RPMI7951 (cell line): Measurements from ENCODE around the gene KLB. TPM values are rescaled to one million over a fixed set of nuclear protein-coding genes. Genes with fewer than 3 reads are reported as not detected.

Experiments used
- DNase-seq: peaks from one replicate; pipeline ENCODE4 v3.0.0-alpha.2; 2012; ENCODE audit warnings: low read depth
- total RNA-seq: library from RNA; depleted of rRNA; stranded (reverse); fragments of >200 nt; shearing (Covaris generic); gene quantifications from 2 replicates; pipeline ENCODE4 v1.2.3, GENCODE V29; 2014

The KLB gene
- total RNA-seq, 1 experiment from 2014 or later, result not detected

- DNase-seq, result peak; percentile 73
Observed at GRCh38 chr4:39464886-39465501, 58.3 kb downstream of the KLB start.

- no peak for DNase-seq
Observed at GRCh38 chr4:39466747-39467146, 60.0 kb downstream of the KLB start.

DNA sequence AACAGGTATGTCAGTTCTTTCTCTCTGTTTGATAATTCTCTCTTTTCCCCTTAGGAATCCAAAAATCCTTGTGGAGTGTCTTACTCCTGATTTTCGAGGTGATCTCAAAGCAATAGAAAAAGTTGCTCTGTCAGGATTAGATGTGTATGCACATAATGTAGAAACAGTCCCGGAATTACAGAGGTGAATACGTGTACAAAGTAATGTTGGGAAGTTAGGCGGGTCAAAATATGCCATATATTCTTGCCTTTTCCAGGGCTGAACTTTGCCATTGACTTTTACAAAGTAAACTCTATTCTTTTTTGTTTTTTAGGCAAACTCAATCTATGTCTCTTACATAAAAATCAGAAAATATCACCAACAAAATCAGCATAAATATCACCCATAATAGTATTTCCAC, 60.7 kb downstream of the KLB start:
- DNase-seq, result no peak

DNA sequence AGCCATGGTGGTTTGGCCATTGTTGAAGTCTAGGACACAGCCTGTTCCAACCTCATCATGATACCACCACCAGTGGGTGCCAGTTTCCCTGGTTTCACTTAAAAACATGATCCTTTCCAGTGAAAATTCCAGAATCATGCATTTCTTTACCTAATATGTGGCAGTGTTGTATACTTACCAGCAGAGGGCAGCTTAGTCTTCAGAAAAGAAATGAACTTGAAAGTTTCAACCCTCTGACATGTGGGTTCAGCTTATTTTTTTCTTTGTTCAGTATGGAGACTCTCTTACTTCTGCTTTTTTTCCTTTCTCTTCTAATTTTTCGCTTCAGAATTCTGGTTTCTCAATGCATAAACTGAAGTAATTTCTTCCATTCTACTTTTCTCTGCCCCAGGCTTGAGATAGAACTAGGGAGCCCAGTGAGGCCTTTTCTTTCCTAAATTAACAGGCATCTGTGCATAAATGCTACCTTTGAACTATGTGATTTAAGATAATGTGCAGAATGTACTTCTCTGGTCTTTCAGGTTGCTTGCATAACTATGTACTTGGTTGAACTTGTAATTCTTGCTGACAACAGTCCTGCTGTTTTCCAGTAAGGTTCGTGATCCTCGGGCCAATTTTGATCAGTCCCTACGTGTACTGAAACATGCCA, 62.8 kb downstream of the KLB start:
- DNase-seq, result peak; percentile 85

DNA sequence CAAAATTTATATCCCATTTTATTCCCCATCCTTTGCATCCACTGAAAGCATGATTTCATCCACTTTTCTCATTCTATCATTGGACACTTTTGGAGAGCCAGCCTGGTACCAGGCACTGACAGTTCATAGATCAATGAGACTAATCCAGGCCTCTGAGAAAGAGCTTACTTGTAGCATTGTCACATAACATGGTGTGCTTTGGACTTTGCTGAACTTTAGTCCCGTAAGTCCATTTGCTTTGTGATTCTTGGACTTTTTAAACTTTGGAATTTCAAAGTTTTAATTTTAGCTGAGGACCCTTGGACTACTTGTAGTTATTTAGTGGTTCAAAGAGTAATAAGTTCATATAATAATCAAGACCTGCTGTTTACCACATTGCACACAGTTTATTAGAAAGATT, 63.7 kb downstream of the KLB start:
- DNase-seq, result no peak

DNA sequence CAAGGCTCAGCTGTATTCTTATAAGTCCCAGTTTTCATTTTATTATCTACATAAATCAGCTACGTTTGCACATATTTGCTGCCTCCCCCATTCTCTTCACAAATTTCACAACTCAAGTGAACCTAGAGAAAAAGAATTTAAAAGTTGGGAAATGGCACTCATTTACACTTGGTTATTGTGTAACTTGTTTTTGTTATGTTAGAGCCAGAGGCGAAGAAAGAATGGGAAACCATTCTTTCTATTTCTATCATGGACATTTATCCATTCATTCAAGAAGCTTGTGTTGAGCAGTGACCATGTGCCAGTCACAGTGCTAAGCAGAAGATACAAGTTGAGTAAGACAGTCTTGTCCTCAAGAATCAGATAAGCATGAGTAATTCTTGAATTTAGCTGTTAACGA, 65.7 kb downstream of the KLB start:
- DNase-seq, result no peak

GRCh38 chr4:39476187-39476895, 69.6 kb downstream of the KLB start:
- DNase-seq, result no peak

DNA sequence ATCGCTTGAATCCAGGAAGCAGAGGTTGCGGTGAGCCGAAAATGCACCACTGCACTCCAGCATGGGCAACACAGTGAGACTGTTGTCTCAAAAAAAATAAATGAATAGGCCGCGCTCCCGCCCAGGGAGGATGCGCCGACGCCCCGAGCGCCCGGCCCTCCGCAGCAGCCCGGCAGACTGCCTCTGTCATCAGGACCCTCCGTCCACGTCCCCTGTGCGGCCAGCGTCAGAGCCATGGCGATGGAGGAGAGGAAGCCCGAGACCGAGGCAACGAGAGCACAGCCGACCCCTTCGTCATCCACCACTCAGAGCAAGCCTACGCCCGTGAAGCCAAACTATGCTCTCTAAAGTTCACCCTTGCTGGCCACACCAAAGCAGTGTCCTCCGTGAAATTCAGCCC, 73.5 kb downstream of the KLB start:
- no peak for DNase-seq

GRCh38 chr4:39480902-39481695, 74.4 kb downstream of the KLB start:
- no peak for DNase-seq

DNA sequence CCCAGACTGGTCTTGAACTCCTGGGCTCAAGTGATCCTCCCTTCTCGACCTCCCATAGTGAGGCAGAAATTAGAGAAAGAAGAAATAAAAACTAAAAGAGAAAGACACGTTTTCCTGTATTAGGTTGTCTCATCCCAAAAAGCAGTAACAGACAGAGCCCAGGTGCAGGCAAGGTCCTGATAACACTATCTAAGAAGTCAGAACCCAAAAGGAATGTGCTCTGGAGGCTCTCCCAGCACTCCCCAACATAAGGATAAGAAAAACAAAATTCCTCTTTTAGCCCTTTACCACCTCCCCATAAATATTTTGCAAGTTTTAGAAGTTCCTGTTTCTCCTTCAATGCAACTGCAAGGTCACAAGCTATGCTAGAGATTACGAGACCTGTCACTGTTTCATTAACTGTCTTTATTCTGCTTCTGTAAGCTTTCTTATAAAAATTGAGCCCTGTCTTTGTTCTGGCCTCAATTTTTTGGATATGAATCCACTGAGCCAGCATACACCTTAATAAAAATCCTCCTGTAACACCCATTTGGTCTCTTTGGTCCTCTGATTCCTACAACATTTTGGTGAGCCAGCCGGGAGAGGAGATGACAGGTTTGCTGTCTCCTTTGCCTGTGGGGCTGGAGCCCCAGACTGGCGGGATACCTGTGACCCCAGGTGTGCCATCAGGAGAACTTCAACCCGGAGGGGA, 78.0 kb downstream of the KLB start:
- no peak for DNase-seq

- no peak for DNase-seq
Observed at GRCh38 chr4:39486221-39486804, 79.6 kb downstream of the KLB start.

- DNase-seq, result no peak
Observed at GRCh38 chr4:39490322-39490721, 83.6 kb downstream of the KLB start.

DNA sequence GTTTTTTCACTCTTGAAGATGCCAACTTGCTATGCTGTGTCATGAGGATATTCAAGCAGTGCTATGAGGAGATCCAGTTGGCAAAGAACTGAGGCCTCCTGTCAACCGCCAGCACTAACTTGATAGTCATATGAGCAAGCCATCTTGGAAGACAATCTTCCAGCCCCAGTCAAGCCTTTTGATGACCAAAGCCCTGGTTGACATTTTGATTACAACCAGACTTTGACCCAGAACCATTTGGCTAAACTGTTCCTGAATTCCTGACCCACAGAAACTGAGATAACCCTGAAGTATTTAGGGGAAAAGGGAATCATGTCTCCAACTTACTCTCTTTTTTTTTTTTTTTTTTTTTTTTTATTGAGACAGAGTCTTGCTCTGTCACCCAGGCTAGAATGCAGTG, 87.6 kb downstream of the KLB start:
- DNase-seq, result no peak

DNA sequence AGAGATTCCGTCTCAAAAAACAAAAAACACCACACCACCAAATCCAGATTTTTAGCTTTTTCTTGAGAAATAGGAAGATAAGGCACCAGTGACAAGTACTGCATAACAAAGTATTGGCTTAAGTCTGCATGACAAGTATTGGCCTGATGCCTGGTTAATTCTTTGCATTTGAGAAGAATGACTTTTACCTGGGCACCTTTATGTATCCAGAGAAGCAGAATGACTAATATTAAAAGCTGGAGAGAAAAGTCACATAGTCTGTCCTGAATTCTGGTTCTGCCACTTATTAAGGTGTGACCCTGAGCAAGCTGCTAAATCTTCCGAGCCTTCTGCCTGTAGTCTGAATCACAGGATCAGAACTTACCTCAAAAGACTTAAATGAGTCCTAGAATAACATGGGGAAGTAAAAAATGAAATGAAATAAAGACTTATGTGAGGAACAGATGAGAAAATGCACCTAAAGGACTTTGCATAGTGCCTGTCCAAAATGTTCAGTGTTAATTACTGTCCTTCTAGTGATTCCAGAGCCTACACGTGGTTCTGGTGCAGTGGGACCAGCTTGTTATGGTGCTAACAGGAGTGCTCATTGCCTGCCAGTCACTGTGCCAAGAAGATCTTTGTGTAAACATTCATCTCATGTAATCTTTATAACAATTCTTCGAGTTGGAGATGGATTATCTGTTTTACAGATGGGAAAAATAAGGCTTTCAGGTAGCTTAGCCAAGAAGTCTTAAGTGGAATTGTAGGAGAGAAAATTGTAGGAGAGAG, 88.9 kb downstream of the KLB start:
- no peak for DNase-seq

- no peak for DNase-seq
Observed at GRCh38 chr4:39497909-39498726, 91.4 kb downstream of the KLB start.

DNA sequence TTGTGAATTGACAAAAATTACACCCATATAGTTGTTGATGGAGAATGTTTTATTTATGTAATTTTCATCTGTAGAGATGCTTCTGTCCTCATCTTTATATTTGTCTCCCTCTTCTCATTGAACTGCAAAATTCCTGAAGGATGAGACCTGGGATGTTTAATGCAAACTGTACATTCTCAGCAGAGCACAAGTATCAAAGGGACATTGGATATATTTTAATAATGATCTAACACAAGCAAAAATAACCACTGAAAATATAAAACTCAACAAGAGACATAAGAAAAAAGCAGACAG, 91.9 kb downstream of the KLB start:
- no peak for DNase-seq
